GM12873 (cell line): ENCODE data around the gene OR51A4.

Experiments
- TF ChIP-seq, protein P1 (sequence below): IDR thresholded peaks from 2 replicates; pipeline ENCODE4 v1.5.1; 2012; ENCODE audit warnings: low read depth, mild to moderate bottlenecking, moderate library complexity, low read length, control low read depth; ENCODE audit not compliant: insufficient read depth; ENCODE audit errors: missing control alignments

Gene OR51A4

GRCh38 chr11:4924239-4924638 is 23.2 kb downstream of the OR51A4 start, which contains the start of gene OR51G1:
Gene OR51G1 (minus strand): TSS chr11:4924339. CDS start chr11:4924339, 0 bp downstream.
- TF ChIP-seq, protein P1, sequence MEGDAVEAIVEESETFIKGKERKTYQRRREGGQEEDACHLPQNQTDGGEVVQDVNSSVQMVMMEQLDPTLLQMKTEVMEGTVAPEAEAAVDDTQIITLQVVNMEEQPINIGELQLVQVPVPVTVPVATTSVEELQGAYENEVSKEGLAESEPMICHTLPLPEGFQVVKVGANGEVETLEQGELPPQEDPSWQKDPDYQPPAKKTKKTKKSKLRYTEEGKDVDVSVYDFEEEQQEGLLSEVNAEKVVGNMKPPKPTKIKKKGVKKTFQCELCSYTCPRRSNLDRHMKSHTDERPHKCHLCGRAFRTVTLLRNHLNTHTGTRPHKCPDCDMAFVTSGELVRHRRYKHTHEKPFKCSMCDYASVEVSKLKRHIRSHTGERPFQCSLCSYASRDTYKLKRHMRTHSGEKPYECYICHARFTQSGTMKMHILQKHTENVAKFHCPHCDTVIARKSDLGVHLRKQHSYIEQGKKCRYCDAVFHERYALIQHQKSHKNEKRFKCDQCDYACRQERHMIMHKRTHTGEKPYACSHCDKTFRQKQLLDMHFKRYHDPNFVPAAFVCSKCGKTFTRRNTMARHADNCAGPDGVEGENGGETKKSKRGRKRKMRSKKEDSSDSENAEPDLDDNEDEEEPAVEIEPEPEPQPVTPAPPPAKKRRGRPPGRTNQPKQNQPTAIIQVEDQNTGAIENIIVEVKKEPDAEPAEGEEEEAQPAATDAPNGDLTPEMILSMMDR = no peak

DNA sequence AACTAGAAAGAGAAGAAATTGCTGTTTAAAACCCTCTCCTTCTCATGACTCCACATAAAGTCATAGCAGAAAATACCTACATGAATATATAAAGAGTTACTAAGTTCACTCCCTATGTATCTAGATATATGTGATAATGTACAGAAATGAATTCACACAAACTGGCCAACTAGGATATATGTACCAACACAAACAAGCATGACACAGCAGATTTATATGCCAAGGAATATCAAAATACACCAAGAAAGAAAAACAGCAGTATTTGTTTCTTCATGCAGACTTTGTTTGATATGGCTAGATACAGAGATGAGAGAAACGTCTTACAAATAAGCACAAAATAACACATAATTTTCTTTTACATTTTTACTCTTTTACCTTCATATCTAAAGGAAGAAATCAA is 25.1 kb downstream of the OR51A4 start:
- TF ChIP-seq, protein P1 = no peak

- TF ChIP-seq, protein P1 = no peak
Measured at GRCh38 chr11:4921796-4922195, 25.6 kb downstream of the OR51A4 start.

- TF ChIP-seq, protein P1 = no peak
Measured at GRCh38 chr11:4919250-4919649, 28.2 kb downstream of the OR51A4 start, which contains the start of gene OR51G2. Gene OR51G2 (minus strand): TSS chr11:4919350. CDS start chr11:4915663, 3,687 bp downstream.

DNA sequence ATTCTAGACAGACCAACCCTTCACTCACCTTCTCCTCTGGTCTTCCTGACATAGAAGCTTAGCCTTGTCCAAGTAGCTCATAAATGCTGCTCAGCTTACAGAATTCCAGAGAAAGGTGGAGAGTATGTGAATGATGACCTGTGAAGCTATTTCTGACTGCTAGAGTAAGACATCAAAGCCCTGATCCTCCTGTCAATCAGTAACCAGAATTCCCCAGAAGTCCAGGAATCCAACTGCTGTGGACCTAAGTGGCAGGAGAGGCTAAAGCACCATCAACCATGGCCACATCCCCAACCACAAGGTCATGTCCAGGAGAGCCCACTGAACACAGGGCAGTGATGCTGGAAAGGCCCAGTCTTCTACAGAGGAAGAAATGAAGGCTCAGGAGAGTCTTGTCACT is 30.8 kb downstream of the OR51A4 start:
- TF ChIP-seq, protein P1 = no peak

GRCh38 chr11:4903484-4903883 is 43.9 kb downstream of the OR51A4 start, which contains the start of gene OR51A7:
Gene OR51A7 (plus strand): TSS chr11:4903783. CDS start chr11:4907370, 3,587 bp downstream.
- TF ChIP-seq, protein P1 = no peak
